Fibroblast of skin of right quadriceps (primary cell): ENCODE measurements around the gene HECW1.

Experiments
- DNase-seq: peaks from one replicate; pipeline ENCODE4 v3.0.0-alpha.2; 2013

The HECW1 gene

DNA sequence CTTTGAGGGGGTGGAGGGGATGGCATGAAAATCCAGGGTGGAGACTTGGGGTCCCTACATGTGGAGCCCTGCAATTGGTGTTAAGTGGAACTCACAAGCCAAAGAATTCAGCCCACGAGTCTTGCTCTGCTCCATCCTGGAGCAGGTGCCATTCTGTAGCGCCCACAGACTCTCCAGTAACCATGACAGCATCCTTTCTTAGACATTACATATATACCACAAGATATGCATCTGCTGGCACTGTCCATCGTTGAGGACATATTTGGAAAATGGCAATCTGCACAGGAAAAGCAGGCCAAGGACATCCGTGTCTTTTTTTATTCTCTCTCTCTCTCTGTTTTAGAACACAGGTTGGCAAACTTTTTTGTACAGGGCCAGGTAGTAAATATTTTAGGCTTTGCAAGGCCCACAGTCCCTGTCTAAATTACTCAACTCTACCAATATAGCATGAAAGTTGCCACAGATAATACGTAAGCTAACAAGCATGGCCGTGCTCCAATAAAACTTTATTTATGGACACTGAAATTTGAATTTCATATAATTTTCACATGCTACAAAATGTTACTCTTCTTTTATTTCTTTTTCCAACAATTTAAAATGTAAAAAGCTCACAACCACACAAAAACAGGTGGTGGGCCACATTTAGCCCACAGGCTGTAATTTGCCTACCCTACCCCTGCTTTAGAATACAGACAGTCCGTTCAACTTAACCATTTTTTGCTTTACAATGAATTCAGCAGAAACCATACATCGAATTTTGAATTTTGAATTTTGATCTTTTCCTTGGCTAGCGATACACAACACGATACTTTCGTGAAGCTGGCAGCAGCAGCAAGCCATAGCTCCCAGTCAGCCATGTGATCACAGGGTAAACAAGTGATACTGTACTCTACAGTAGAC lies 329.0 kb downstream of the HECW1 start:
- no peak for DNase-seq

DNA sequence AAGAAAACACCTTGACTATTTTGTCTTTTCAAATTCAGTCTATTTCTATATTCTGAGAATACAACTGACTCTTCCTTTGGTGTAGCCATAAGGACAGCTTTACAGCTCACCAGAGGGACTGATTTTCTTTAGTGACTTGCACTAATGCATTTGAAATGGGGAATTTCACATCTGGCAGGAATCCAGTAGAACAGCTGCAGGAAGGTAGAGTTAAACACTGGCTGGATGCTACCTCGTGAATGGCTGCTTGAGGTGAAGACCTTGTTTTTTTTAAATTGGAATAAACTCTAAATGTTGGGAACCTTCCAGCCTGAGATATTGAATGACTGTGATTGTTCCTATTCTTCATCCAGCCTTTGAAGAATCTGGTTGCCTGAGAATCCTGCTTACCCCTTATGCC lies 330.9 kb downstream of the HECW1 start:
- DNase-seq: no peak

DNA sequence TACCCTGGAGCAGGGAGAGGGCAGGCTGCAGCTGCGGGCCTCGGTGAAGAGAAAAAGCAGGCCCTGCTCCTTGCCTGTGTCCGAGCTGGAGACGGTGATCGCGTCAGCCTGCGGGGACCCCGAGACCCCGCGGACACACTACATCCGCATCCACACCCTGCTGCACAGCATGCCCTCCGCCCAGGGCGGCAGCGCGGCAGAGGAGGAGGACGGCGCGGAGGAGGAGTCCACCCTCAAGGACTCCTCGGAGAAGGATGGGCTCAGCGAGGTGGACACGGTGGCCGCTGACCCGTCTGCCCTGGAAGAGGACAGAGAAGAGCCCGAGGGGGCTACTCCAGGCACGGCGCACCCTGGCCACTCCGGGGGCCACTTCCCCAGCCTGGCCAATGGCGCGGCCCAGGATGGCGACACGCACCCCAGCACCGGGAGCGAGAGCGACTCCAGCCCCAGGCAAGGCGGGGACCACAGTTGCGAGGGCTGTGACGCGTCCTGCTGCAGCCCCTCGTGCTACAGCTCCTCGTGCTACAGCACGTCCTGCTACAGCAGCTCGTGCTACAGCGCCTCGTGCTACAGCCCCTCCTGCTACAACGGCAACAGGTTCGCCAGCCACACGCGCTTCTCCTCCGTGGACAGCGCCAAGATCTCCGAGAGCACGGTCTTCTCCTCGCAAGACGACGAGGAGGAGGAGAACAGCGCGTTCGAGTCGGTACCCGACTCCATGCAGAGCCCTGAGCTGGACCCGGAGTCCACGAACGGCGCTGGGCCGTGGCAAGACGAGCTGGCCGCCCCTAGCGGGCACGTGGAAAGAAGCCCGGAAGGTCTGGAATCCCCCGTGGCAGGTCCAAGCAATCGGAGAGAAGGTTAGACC lies 332.5 kb downstream of the HECW1 start:
- DNase-seq: no peak

DNA sequence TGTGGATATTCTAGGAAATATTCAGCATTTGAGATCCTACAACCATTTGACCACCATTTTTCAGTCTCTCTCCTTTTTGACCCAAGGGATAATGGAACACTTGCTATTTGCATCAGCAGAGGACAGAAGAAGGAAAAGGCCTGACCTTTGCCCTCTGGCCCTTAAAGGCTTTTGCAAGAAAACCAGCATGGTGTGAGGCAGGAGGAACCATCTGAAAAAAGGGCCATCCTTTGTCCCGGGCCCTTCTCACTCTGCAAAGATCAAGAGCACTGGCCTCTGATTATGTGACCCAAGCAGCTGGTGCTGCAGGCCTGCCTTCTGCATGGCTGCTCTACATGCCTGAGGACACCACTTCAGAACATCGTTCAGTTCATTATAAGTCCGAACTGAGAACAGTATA lies 337.1 kb downstream of the HECW1 start:
- DNase-seq: no peak

DNA sequence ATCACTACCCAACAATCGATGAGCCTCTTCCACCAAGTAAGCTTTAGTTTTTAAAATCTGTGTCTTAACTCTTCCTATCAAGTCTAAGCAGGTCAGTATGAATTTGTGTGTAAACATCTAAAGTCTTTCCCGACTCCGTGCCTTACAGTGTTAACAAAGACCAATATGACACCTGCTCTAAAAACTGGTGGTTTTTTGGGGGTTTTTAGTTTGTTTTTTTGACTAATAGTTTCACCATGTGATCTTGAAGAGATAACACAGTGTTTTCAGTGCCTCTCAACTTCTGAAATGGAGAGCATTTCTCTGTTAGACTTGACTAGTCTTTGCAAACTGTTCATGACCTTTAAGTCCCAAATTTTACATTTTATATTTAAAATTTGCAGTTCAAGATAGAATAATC lies 338.4 kb downstream of the HECW1 start:
- DNase-seq: no peak

DNA sequence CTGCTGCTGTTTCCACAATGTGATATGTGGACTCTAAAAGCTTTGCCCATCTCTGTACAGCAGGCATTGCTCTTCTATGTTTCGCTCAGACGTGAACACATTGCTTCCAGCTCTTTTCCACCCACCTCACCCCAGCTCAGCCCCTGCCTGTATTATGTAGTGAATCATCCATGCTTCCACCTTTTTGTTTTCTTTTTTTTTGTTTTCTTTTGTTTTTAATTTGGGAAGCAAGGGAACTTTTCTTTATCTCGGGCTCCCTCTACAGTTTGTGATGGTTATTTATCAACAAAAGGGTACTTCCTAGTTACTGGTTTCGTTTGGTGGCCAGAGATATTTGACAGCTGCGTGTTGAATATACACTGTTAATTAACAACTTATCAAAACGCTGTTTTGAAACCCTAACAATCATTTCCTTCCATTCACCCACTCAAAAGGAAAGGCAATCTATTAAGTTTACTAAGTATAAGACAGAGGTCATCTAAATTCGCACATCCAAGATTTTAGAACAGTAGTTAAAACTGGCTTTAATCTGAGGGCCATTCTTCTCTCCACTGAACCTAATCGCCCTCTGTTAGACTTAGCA lies 342.6 kb downstream of the HECW1 start:
- peak; percentile 57 for DNase-seq

DNA sequence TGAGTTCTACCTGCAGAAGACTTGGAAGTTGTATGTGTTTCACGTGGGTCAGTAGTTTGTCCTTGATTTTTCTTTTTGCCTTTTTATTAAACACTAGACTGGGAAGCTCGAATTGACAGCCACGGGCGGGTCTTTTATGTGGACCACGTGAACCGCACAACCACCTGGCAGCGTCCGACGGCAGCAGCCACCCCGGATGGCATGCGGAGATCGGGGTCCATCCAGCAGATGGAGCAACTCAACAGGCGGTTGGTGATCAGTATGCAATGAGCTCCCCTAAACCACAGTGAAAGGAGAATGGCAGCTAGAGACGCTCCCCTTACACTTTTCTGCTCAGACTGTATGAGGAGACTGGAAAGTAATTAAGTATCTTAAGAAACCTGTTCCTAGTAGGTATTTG lies 343.8 kb downstream of the HECW1 start:
- no peak for DNase-seq

DNA sequence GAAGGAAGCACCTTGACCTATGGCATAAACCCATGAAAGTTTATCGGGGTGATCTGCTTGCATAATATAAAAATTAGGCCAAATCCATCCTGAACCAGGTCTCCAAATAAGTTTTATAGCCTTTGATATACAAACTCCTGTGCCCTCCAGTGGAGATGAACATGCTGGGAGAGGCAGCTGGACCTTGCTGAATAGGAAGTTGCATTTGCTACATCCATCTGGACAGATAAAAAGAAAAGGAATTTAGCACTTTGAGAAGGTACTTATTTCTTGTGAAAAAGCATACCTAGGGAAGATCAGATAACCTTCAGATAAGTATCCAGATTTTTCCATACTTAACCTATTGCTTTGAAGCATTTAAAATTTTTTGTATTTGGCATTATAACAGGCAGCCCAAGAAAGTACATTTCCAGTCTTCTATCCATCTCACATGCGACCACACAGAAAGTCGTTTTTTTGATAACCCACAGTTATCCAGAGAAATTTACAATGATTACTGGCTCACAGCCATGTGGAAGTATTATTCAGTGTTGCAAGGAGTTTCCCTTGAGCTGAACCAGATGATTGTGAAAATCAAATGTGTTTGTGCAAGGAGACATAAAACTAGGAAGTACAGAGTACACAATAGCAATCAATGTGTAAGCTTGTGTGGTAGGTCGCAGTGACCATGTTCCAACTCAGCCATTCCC lies 346.0 kb downstream of the HECW1 start:
- DNase-seq: no peak

DNA sequence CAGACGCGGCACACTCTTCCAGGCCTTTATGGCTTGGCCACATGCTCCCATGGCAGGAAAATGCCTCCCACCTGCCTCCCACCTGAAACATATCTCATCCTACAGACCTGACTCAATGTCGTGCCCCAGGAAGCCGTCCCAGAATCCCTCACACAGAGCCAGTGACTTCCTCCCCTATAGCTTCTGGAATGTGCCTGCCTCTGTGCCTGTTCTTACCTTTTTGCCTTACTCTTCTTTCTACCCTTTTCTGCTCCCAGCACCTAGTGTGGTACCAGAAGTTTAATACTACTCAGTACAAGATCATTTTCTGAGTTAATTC lies 346.5 kb downstream of the HECW1 start:
- DNase-seq: no peak

DNA sequence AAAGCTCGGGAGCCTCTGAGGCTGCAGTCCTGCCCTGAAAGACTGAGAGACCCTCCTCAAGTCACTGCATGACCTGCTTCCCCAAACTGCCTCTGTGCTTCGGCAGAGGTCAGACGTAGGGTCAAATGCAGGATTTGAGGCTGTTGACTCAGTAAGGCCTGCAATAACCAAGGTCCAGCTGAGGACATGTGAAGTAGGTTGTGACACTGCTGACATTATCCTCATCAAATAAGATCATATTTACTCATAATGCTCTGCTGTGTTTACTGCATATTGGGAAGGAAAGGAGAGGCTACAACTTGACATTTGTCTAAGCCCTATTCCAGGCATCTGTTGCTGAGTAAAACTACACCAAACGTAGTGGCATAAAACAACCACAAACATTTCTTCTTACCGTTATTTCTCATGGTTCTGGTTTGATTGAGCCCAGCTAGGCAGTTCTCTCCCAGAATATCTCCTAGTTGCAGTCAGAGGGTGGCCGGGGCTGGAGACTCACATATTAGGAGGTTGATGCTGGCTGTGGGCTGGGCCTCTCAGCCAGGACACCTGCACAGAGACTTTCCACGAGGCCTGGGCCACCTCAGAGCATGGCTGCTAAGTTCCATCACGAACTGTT lies 348.4 kb downstream of the HECW1 start:
- DNase-seq: no peak

DNA sequence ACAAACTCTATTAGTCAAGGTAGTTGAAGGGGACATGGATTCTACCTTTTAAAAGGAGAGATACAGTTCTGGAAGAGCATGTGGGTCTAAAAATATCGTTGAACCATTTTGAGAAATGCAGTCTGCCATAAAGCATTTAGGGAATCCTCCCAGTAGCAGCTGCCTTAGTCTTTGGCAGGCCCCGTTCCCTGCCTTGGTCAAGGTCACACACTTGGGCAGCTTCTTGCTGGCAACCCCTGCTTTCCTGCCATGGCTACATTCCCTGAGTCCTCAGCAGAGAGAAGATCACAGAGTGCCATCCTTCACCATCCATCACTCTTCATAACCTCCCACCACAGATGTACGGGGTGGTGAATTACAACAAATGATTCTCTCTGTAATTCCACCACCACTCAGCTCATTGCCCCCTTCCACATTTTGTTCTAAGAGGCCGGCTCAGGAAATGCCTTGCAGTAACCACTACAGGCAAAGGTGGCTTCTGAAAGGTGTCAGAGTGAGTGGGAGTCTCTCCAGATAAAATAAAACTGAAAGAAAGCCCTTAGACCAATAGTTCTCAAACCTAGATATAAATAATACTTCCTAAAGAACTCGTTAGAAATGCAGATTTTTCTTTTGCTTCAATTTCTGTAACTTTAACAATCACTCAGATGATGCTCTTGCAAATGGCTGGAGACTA lies 349.0 kb downstream of the HECW1 start:
- DNase-seq: no peak

DNA sequence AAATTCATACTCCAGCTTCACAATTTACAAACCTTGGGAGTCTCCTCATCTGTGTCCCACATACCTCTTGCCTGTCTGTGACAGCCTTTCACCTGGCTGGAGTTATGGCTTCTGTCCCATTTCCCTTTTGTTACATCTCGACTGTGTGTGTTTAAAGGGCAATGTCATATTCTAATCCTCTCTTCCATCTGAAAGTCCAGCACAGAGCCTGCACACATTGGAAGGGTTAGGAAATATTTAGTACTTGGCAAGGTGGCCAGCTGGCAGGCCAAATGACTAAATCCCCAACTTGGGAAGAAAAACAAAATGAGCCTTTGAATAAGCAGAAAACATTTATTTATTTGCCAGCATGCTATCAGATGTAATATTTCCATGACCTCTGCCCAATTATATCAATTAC lies 350.4 kb downstream of the HECW1 start:
- no peak for DNase-seq

DNA sequence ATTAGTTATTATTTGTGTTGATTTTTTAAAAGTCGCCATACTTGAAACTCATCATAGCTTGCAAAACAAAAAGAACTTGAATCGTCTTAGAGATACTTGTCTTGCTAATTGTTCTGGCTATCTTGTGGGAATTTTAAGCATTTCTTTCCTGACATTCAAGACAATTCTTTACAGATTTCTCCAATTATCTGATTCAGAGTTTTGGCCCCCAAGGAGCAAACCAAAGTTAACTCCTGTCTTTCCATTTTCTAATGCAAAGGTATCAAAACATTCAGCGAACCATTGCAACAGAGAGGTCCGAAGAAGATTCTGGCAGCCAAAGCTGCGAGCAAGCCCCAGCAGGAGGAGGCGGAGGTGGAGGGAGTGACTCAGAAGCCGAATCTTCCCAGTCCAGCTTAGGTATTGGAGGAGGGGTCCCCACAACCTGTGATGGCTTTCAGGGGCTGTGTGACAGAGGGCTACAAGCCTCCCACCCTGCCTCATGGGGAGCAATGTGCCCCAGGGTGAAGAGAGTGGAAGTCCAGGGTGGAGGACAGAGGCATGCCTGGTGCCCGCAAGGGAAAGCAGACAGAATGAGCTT lies 351.0 kb downstream of the HECW1 start:
- DNase-seq: peak; percentile 27

DNA sequence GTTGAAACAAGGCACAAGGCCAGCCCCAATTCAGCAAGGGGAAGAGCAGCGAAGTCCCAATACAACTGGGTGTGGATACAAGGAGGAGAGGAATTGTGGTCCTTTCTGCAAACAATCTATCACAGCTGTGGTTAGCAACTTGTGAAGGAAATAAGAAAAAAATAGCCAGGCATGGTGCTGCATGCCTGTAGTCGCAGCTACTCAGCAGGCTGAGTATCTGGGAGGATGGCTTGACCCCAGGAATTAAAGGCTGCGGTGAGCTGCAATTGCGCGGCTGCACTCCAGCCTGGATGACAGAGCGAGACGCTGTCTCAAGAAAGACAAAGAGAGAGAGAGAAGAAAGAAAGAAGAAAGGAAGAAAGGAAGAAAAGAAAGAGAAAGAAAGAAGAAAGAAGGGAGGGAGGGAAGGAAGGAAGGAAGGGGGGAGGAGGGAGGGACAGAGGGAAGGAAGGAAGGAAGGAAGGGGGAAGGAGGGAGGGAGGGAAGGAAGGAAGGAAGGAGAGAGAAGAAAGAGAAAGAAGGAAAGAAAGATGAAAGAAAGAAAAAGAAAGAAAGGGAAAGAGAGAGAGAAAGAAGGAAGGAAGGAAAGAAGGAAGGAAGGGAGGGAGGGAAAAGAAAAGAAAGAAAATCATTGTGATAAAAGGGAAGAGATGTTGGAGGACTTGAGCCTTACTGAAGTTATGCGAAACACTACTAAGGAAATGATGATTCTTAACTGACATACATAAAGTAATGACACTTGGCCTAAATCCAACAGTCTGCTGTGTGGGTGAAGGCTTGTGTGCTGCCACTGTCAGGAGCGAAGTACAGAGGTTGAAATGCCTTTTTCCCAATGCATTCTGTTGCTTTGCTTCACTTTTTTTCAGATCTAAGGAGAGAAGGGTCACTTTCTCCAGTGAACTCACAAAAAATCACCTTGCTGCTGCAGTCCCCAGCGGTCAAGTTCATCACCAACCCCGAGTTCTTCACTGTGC lies 353.4 kb downstream of the HECW1 start:
- peak; percentile 62 for DNase-seq

DNA sequence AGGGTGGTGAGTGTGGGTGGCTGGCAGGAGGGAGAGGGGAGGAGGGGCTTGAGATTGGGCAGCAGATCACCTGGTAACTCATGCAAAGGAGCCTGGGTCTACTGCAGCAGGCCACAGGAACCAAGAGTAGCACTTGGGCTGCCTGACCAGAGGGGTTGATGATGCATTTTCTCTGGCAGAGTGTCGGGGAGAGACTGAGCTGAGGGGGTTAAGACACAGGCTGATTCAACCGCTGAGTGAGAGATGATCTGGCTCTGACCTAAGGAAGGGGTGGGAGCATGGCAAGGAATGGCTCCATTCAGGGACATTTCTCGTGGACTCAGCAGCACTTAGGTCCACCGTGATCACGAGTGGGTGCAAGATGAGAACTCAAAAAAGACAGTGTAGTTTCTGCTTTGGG lies 355.0 kb downstream of the HECW1 start:
- DNase-seq: peak; percentile 70

DNA sequence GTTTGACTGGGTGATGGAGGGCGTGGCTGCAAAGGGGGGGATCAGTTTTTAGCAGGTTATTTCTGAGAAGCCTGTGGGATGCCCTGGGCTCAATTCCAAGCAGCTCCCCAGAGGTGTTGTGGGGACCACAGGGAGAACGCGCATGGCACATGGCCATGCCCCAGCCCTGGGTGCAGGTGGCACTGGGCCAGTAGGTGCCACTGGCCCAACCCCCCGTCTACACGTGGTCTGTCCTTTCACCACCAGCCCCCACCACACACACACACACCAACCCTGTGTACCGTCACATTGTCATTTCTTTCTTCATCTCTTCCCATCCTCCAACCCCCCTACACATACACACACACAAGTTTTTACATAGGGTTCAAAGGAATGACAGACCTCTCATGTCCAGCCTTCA lies 355.4 kb downstream of the HECW1 start:
- DNase-seq: no peak

DNA sequence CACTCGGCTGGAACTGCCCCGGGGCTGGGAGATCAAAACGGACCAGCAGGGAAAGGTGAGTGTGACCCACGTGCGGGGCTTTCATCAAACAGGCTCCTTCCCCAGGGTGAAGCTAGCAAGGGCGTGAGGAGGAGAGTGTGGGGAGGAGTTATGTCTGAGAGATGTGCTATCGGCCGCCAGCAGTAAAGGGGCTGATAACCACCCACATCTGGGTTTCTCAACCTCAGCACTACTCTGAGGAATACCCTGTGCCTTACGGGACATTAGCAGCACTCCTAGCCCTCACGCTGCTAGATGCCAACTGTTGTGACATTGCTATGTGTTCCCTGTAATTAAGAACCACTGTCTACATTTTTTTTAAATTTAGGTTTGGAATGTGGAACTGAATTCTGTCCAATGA lies 356.6 kb downstream of the HECW1 start:
- DNase-seq: no peak

DNA sequence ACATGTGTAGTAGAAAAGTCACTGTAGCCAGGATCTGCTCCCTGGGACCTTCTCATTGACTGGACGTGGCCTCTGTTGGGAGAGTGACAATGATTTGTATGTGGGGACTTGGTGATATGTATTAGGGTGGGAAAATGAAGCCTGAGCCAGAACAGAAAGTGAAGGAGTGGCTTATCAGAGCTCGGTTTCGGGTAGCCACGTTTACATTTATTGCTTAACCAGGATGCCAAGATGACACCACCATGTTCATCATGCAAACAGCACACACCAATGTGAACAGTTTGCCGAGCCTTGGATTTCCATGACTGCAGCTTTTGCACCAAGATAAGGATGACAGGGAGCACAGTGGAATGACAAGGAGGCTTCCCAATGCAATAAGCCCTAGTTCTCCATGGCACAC lies 357.7 kb downstream of the HECW1 start:
- DNase-seq: no peak

DNA sequence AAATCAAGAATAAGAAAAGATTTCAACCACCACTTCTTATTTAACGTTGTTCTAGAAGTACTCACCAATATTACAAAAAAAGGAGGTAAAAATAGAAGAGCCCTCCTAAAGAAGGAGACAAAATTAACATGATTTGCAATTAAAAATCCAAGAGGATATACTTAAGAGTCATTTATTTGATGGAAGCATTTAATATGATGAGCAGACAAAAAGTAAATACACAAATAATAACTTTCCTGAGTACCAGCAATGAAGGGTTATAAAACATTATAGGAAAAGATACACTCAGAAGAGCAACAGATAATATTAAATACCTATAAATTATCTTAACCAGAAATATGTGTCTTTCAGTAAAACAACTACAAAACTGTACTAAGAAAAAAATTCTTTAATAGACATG lies 363.5 kb downstream of the HECW1 start:
- no peak for DNase-seq

DNA sequence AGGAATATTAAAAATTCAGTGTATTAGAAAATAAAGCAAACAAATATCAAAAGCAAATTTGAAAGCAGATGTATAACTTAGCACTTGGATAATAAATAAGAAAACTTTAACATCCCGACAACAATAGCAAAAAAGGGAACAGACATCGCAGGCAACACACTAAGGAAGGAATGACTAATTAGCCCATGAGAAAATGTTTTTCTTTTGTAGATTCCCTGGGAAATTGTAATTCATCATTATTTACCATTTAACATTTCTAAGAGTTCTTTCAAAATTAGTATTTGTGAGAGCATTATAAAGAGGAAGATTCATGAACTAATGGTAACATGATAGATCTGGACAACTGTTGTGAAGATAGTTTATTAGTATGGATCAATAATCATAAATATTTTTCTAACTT lies 364.4 kb downstream of the HECW1 start:
- DNase-seq: no peak

DNA sequence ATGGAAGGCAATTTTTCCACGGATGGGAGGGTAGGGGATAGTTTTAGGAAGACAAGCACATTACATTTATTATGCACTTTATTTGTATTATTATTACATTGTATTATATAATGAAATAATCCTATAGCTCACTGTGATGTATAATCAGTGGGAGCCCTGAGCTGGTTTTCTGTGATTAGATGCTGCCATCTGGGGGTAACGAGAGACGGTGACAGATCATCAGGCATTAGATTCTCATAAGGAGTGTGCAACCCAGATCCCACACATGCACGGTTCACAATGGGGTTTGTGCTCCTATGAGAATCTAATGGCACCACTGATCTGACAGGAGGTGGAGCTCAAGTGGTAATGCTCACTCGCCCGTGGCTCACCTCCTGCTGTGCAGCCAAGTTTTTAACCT lies 366.6 kb downstream of the HECW1 start:
- DNase-seq: peak; percentile 17
